Measurements from ENCODE around the gene INTS7.
"Not testable (repeated sequence)": the region's sequence is repeated elsewhere in the genome, so short reads cannot be mapped to it uniquely, and the experiment has no call there.

INTS7 gene

DNA sequence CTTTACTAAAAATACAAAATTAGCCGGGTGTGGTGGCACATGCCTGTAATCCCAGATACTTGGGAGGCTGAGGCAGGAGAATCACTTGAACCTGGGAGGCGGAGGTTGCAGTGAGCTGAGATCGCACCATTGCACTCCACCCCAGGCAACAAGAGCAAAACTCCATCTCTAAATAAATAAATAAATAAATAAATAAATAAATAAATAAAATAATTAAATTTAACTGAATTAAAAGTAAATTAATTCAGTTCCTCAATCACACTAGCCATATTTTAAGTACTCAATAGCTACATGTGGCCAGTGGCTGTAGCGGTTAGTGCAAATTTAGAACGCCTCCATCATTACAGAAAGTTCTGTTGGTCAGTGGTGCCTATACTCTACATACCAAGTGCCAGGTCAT lies 97.9 kb downstream of the INTS7 start:
- H3K27me3 ChIP-seq (ENCODE audit: control insufficient read depth in 1 of 2, insufficient read depth in 2 of 2, low read length in 2 of 2); H3K36me3 ChIP-seq (ENCODE audit: control insufficient read depth in 1 of 2, insufficient read depth in 2 of 2, low read length in 2 of 2); H3K27ac ChIP-seq (ENCODE audit: low read depth, low read length); H3K9ac ChIP-seq (ENCODE audit: low read depth in 1 of 2, low read length in 2 of 2); H3K9me3 ChIP-seq (ENCODE audit: control insufficient read depth in 1 of 2, low read length in 2 of 2); H3K4me3 ChIP-seq (ENCODE audit: low read depth in 1 of 2, low read length in 2 of 2): not testable (repeated sequence)
- peaks cover 7 to 17% of the 10 kb centered on the region in 2 donors for H3K4me1 ChIP-seq (ENCODE audit: control insufficient read depth in 1 of 2, insufficient read depth in 2 of 2, low read length in 2 of 2)

DNA sequence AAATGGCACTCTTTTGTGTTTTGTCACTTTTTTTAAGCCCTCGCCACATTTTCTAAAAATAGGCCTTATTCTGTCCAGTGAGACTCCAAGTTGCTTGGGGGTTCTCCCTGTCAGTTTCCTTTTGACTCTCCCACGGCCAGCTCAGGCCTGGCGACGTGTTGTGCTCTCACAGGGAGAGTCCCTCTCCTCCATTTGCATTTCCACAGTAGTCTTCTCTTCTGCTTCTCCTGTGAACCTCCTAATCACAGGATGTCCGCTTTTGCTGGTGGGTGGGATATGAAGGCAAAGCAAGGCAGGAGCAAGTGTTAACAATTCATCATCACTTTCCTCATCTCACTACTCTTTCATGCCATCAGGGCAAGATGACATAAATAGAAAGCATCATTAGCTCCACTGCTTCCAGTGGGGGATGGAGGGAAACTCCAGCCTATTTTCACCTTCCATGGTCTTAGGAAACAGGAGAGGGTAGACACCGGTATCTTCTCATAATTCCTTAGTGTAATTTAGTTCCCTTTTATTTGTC lies 99.8 kb downstream of the INTS7 start:
- Histone ChIP-seq H3K9ac (ENCODE audit: low read depth in 1 of 2, low read length in 2 of 2) (no peak overlapping the region), H3K9me3 (ENCODE audit: control insufficient read depth in 1 of 2, low read length in 2 of 2) (no peaks in the 10 kb centered on the region), H3K27ac (ENCODE audit: low read depth, low read length) (no peak overlapping the region), H3K36me3 (ENCODE audit: control insufficient read depth in 1 of 2, insufficient read depth in 2 of 2, low read length in 2 of 2) (no peaks in the 10 kb centered on the region), H3K4me1 (ENCODE audit: control insufficient read depth in 1 of 2, insufficient read depth in 2 of 2, low read length in 2 of 2) (peaks cover 7 to 17% of the 10 kb centered on the region in 2 donors), H3K4me3 (ENCODE audit: low read depth in 1 of 2, low read length in 2 of 2) (no peak overlapping the region), H3K27me3 (ENCODE audit: control insufficient read depth in 1 of 2, insufficient read depth in 2 of 2, low read length in 2 of 2) (no peaks in the 10 kb centered on the region)

DNA sequence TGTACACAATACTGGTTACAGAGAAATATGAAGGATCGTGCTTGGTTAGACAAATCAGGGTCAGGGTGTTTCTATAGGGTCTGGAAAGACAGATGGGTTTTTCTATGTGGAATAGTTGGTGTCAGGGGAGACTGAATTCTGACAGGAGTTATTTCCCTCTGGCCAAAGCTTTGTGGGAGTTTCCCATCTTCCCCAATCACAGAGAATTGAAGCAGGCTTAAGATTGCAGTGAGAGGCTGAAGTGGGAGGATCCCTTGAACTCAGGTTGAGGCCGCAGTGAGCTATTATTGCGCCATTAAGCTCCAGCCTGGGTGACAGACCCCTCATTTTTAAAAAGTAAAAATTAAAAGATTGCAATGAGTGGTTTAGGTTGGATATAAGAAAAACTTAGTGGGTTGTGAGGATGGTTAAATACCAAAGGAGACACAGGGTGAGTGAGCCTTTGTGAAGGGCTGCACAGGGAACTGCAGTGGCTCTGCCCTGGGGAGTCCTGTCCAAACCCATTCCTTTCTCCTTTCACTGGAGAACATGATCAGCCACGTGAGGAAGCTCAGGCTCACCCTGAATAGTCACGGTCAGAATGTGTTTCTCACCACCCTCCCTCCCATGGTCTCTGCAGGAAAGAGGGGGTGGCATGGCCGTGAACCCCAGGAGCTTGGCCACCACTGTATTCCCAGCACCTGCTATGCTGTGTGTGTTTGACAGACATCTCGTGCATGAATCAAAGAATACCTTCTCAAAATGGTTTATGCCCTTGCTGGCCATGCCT lies 101.2 kb downstream of the INTS7 start:
- Histone ChIP-seq H3K27me3 (ENCODE audit: control insufficient read depth in 1 of 2, insufficient read depth in 2 of 2, low read length in 2 of 2) (no peaks in the 10 kb centered on the region), H3K36me3 (ENCODE audit: control insufficient read depth in 1 of 2, insufficient read depth in 2 of 2, low read length in 2 of 2) (no peaks in the 10 kb centered on the region), H3K4me3 (ENCODE audit: low read depth in 1 of 2, low read length in 2 of 2) (no peak overlapping the region), H3K9me3 (ENCODE audit: control insufficient read depth in 1 of 2, low read length in 2 of 2) (no peaks in the 10 kb centered on the region), H3K27ac (ENCODE audit: low read depth, low read length) (no peak overlapping the region), H3K9ac (ENCODE audit: low read depth in 1 of 2, low read length in 2 of 2) (no peak overlapping the region), H3K4me1 (ENCODE audit: control insufficient read depth in 1 of 2, insufficient read depth in 2 of 2, low read length in 2 of 2) (peaks cover 13 to 21% of the 10 kb centered on the region in 2 donors)

DNA sequence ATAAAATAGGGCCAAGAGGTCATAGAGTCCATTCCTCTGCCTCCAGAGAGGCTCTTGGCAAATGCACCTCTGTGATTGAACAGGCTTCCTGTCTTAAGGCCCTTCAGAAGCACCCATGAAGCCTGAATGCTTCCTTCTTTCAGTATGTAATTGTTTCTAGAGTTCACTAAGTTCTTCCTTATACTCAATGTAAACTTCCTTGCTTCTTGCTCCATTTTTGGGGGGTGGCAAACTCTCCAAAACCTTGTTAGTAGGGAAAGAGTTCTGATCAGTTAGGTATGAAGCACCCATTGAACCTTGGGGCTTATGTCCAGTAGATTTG lies 102.5 kb downstream of the INTS7 start:
- peaks cover 20 to 23% of the 10 kb centered on the region in 2 donors for H3K4me1 ChIP-seq (ENCODE audit: control insufficient read depth in 1 of 2, insufficient read depth in 2 of 2, low read length in 2 of 2)
- H3K4me3 ChIP-seq (ENCODE audit: low read depth in 1 of 2, low read length in 2 of 2): no peak overlapping the region

DNA sequence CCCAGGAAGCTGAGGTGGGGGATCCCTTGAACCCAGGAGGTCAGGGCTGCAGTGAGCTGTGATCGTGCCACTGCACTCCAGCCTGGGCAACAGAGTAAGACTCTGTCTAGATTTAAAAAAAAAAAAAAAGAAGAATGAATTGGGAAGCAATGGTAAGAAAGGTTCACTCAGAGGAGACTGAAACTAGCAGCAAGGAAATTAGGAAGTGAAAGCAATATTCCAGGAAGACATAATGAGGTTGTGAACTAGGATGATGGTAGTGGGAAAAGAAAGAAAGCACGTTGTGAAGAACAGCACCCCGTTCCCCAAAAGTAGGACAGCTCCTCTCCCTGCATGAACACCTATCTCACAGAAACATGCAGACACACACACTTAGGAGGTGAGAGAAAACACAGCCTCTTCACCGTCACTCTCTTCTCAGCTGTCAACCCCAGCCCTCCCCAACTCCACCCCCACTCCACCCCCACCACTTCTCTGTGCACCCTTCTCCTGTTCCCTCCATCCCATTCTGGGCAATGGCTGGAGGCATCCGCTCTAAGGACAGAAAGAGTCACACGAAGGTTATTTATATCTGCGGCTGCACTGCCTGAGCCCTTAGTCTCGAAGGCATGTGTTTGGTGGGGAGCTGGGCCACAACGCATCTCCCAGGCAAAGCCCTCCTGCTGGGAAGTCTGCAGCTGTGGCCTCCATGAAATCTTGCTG lies 103.0 kb downstream of the INTS7 start:
- no peak overlapping the region for H3K9ac ChIP-seq (ENCODE audit: low read depth in 1 of 2, low read length in 2 of 2)
- no peaks in the 10 kb centered on the region for H3K27me3 ChIP-seq (ENCODE audit: control insufficient read depth in 1 of 2, insufficient read depth in 2 of 2, low read length in 2 of 2)
- peaks cover 20 to 21% of the 10 kb centered on the region in 2 donors for H3K4me1 ChIP-seq (ENCODE audit: control insufficient read depth in 1 of 2, insufficient read depth in 2 of 2, low read length in 2 of 2)
- no peaks in the 10 kb centered on the region for H3K36me3 ChIP-seq (ENCODE audit: control insufficient read depth in 1 of 2, insufficient read depth in 2 of 2, low read length in 2 of 2)
- H3K4me3 ChIP-seq (ENCODE audit: low read depth in 1 of 2, low read length in 2 of 2): no peak overlapping the region
- H3K9me3 ChIP-seq (ENCODE audit: control insufficient read depth in 1 of 2, low read length in 2 of 2): no peaks in the 10 kb centered on the region
- H3K27ac ChIP-seq (ENCODE audit: low read depth, low read length): no peak overlapping the region

More for the DNA sequence above, 102.5 kb downstream of the INTS7 start:
- Histone ChIP-seq H3K9me3 (ENCODE audit: control insufficient read depth in 1 of 2, low read length in 2 of 2) (no peaks in the 10 kb centered on the region), H3K9ac (ENCODE audit: low read depth in 1 of 2, low read length in 2 of 2) (no peak overlapping the region), H3K27ac (ENCODE audit: low read depth, low read length) (no peak overlapping the region), H3K27me3 (ENCODE audit: control insufficient read depth in 1 of 2, insufficient read depth in 2 of 2, low read length in 2 of 2) (no peaks in the 10 kb centered on the region), H3K36me3 (ENCODE audit: control insufficient read depth in 1 of 2, insufficient read depth in 2 of 2, low read length in 2 of 2) (no peaks in the 10 kb centered on the region)

DNA sequence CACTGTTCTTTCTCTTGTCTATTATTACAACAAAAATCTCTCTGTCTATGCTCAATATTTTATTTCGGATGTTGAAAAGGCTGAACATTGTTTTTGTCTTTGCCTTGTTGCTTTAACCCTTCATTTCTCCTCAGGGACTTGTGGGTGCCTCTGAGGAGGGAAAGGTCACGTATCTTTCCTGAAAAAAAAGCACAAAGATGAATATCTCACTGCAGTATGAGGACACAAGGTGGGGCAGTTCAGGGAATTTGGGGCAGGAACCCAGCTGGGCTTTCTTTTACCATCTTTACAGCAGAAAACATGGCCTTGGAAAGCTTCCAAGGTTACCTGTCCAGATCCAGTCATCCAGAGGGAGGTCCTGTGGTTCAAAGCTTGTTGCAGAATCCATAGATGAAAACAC lies 105.7 kb downstream of the INTS7 start:
- Histone ChIP-seq H3K9me3 (ENCODE audit: control insufficient read depth in 1 of 2, low read length in 2 of 2) (no peaks in the 10 kb centered on the region), H3K4me3 (ENCODE audit: low read depth in 1 of 2, low read length in 2 of 2) (peak overlapping the region; percentile 33 to 48), H3K4me1 (ENCODE audit: control insufficient read depth in 1 of 2, insufficient read depth in 2 of 2, low read length in 2 of 2) (peaks cover 20 to 21% of the 10 kb centered on the region in 2 donors), H3K9ac (ENCODE audit: low read depth in 1 of 2, low read length in 2 of 2) (peak overlapping the region in 1 of 2 donors; percentile 8), H3K27me3 (ENCODE audit: control insufficient read depth in 1 of 2, insufficient read depth in 2 of 2, low read length in 2 of 2) (no peaks in the 10 kb centered on the region), H3K36me3 (ENCODE audit: control insufficient read depth in 1 of 2, insufficient read depth in 2 of 2, low read length in 2 of 2) (no peaks in the 10 kb centered on the region), H3K27ac (ENCODE audit: low read depth, low read length) (peak overlapping the region; percentile 77)

DNA sequence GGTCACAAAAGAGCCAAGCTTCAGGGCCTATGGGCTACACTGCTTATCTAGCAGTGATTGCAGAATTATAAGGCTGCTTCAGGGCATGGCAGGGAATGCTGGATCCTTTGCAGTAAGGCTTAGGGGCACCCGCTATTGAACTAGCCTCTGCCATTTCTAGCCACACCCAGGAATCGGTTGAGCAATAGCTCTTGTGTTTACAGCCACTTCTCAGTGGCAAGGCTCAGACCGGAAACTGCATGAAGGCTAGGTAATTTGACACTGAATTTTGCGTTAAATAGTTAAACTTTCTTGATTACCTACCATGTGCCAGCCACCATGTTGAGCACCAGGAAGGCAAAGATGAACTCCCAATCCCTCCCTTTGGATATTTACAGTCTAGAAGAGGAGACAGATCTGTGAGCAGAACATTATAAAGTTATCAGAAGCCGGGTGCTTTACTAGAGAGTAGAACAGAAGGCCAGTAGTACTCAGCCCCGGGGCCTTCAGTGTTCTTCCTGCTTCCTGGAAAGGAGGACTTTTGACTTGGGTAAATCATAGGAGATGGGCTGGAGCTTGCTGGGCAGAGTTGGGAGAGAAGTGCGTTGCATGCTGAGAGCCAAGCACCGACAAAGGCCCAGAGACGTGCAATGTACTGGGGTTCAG lies 106.2 kb downstream of the INTS7 start:
- peak overlapping the region; percentile 33 to 48 for H3K4me3 ChIP-seq (ENCODE audit: low read depth in 1 of 2, low read length in 2 of 2)
- H3K9ac ChIP-seq (ENCODE audit: low read depth in 1 of 2, low read length in 2 of 2): peak overlapping the region; percentile 5 to 8
- H3K4me1 ChIP-seq (ENCODE audit: control insufficient read depth in 1 of 2, insufficient read depth in 2 of 2, low read length in 2 of 2): peaks cover 20 to 21% of the 10 kb centered on the region in 2 donors
- no peaks in the 10 kb centered on the region for H3K27me3 ChIP-seq (ENCODE audit: control insufficient read depth in 1 of 2, insufficient read depth in 2 of 2, low read length in 2 of 2)
- peak overlapping the region; percentile 77 for H3K27ac ChIP-seq (ENCODE audit: low read depth, low read length)
- no peaks in the 10 kb centered on the region for H3K9me3 ChIP-seq (ENCODE audit: control insufficient read depth in 1 of 2, low read length in 2 of 2)
- no peaks in the 10 kb centered on the region for H3K36me3 ChIP-seq (ENCODE audit: control insufficient read depth in 1 of 2, insufficient read depth in 2 of 2, low read length in 2 of 2)

DNA sequence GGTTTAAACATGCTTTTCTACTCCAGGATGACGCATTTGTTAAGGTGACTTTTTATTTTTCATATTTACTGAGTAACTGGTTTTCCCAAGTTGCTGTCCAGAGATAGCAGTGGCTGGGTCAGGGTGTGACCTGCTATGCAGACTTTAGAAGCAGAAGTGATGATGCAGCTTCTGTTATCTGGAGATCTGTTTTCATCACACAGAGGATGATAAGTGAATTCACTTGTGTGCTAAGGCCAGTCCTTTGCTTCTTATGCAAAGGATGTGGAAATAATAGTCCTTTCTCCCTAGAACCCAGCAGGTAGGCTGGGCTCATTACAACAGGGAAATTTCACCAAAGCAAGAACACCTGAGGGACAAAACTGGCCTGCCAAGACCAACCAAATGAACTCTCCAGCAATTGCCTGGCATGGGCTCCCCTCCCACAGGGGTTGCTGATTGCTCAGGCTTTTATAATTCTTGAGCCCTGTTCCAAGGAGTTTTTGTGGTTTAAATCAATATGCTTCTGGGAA lies 107.0 kb downstream of the INTS7 start:
- Histone ChIP-seq H3K4me3 (ENCODE audit: low read depth in 1 of 2, low read length in 2 of 2) (peak overlapping the region in 1 of 2 donors; percentile 33), H3K27ac (ENCODE audit: low read depth, low read length) (peak overlapping the region; percentile 77)

DNA sequence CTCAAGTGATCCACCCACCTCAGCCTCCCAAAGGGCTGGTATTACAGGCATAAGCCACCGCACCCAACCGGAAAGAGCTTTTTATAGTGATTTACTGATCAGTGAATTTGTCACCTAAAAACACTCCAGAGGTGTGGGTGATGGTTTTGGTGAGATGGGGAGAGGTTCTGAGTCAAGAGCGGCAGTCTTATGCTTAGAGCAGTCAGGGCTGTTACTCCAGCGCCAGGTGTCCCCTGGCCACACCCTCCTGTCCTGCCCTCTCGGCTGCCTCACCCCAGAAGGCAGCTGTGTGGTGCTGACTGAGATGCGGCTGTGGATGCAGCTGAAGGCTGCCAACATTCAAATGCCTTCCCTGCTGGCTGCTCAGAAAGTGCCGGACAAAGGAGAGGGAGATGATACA lies 110.3 kb downstream of the INTS7 start:
- H3K27me3 ChIP-seq (ENCODE audit: control insufficient read depth in 1 of 2, insufficient read depth in 2 of 2, low read length in 2 of 2): no peaks in the 10 kb centered on the region
- H3K27ac ChIP-seq (ENCODE audit: low read depth, low read length): no peak overlapping the region
- peaks cover 24 to 25% of the 10 kb centered on the region in 2 donors for H3K4me1 ChIP-seq (ENCODE audit: control insufficient read depth in 1 of 2, insufficient read depth in 2 of 2, low read length in 2 of 2)
- no peak overlapping the region for H3K9ac ChIP-seq (ENCODE audit: low read depth in 1 of 2, low read length in 2 of 2)
- no peaks in the 10 kb centered on the region for H3K9me3 ChIP-seq (ENCODE audit: control insufficient read depth in 1 of 2, low read length in 2 of 2)
- H3K4me3 ChIP-seq (ENCODE audit: low read depth in 1 of 2, low read length in 2 of 2): no peak overlapping the region
- no peaks in the 10 kb centered on the region for H3K36me3 ChIP-seq (ENCODE audit: control insufficient read depth in 1 of 2, insufficient read depth in 2 of 2, low read length in 2 of 2)

More for the DNA sequence above, 107.0 kb downstream of the INTS7 start:
- peak overlapping the region in 1 of 2 donors; percentile 5 for H3K9ac ChIP-seq (ENCODE audit: low read depth in 1 of 2, low read length in 2 of 2)
- H3K9me3 ChIP-seq (ENCODE audit: control insufficient read depth in 1 of 2, low read length in 2 of 2): no peaks in the 10 kb centered on the region
- H3K4me1 ChIP-seq (ENCODE audit: control insufficient read depth in 1 of 2, insufficient read depth in 2 of 2, low read length in 2 of 2): peaks cover 20 to 21% of the 10 kb centered on the region in 2 donors
- no peaks in the 10 kb centered on the region for H3K27me3 ChIP-seq (ENCODE audit: control insufficient read depth in 1 of 2, insufficient read depth in 2 of 2, low read length in 2 of 2)
- no peaks in the 10 kb centered on the region for H3K36me3 ChIP-seq (ENCODE audit: control insufficient read depth in 1 of 2, insufficient read depth in 2 of 2, low read length in 2 of 2)

DNA sequence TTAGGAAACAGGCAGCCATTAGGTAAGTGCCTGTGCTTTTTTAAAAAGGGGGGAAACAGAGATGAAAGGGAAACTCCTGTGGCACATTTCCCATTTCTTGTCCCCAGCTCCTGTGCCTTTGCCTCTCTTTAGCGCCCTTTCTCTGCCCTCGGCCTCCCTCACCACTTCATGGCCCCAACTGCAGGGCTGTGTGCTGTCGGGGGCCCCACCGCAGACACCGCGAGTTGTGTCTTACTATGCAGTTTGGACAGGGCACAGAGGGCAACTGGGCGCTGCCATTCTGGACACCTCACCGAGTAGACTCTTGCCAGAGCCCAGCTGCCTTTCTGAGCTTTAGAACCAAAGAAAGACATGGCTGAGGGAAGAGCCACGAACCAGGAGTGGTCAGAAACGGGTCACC lies 111.1 kb downstream of the INTS7 start:
- H3K36me3 ChIP-seq (ENCODE audit: control insufficient read depth in 1 of 2, insufficient read depth in 2 of 2, low read length in 2 of 2): no peaks in the 10 kb centered on the region

More for the DNA sequence above, 111.1 kb downstream of the INTS7 start:
- Histone ChIP-seq H3K4me1 (ENCODE audit: control insufficient read depth in 1 of 2, insufficient read depth in 2 of 2, low read length in 2 of 2) (peaks cover 20 to 23% of the 10 kb centered on the region in 2 donors), H3K27me3 (ENCODE audit: control insufficient read depth in 1 of 2, insufficient read depth in 2 of 2, low read length in 2 of 2) (no peaks in the 10 kb centered on the region), H3K4me3 (ENCODE audit: low read depth in 1 of 2, low read length in 2 of 2) (no peak overlapping the region), H3K27ac (ENCODE audit: low read depth, low read length) (no peak overlapping the region), H3K9ac (ENCODE audit: low read depth in 1 of 2, low read length in 2 of 2) (no peak overlapping the region), H3K9me3 (ENCODE audit: control insufficient read depth in 1 of 2, low read length in 2 of 2) (no peaks in the 10 kb centered on the region)
